ENCODE results near the gene WASHC3.

DNA sequence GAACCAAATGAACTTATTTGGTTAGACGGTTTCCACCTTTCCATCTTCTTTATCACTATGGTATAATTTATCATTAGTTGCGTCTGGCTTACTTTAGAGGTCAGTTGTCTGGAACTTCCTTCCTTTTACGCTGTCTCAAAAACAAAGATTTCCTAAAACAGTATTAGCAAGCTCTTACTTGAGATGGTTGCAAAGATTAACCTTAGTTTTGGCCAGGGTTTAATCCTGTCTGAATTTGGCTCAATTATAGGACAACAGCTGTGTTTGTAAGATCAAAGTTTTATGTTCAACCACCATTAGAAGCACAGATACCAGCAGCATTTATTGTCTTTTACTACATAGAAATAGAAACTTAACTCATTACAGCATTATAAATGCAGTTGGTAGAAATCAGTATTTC lies 7.9 kb upstream of the WASHC3 start:
- TF ChIP-seq, protein P1, sequence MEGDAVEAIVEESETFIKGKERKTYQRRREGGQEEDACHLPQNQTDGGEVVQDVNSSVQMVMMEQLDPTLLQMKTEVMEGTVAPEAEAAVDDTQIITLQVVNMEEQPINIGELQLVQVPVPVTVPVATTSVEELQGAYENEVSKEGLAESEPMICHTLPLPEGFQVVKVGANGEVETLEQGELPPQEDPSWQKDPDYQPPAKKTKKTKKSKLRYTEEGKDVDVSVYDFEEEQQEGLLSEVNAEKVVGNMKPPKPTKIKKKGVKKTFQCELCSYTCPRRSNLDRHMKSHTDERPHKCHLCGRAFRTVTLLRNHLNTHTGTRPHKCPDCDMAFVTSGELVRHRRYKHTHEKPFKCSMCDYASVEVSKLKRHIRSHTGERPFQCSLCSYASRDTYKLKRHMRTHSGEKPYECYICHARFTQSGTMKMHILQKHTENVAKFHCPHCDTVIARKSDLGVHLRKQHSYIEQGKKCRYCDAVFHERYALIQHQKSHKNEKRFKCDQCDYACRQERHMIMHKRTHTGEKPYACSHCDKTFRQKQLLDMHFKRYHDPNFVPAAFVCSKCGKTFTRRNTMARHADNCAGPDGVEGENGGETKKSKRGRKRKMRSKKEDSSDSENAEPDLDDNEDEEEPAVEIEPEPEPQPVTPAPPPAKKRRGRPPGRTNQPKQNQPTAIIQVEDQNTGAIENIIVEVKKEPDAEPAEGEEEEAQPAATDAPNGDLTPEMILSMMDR (IDR thresholded peaks at IDR 0.05), result no peak
- TF ChIP-seq EZH2phosphoT487 (IDR thresholded peaks at IDR 0.05), result no peak
- no peak for TF ChIP-seq EZH2 (IDR thresholded peaks at IDR 0.05)
